IPS DF 4.7 (cell line): ENCODE data around the gene EP300.
A peak's percentile ranks its signal among the peaks of the same experiment; 100 is the strongest.

Source experiments
- DNase-seq: peaks from one replicate; pipeline ENCODE4 v3.0.0-alpha.2; 2013; ENCODE audit warnings: low spot score; ENCODE audit errors: extremely low read depth

Gene EP300

GRCh38 chr22:41204066-41204465 is 111.7 kb downstream of the EP300 start:
- no peak for DNase-seq

- DNase-seq, result peak; percentile 86
Measured at GRCh38 chr22:41204992-41205900, 112.9 kb downstream of the EP300 start, which contains the start of gene L3MBTL2. TSS of gene L3MBTL2 (plus strand) at chr22:41205312. CDS start at chr22:41205363, 51 bp downstream.

- no peak for DNase-seq
Measured at GRCh38 chr22:41206719-41207118, 114.3 kb downstream of the EP300 start.

GRCh38 chr22:41215409-41215808 is 123.0 kb downstream of the EP300 start:
- no peak for DNase-seq

- no peak for DNase-seq
Measured at GRCh38 chr22:41215926-41216325, 123.5 kb downstream of the EP300 start.

GRCh38 chr22:41216984-41217383 is 124.6 kb downstream of the EP300 start:
- DNase-seq, result no peak

- DNase-seq, result no peak
Measured at GRCh38 chr22:41217553-41218157, 125.3 kb downstream of the EP300 start.

- no peak for DNase-seq
Measured at GRCh38 chr22:41222846-41223507, 130.6 kb downstream of the EP300 start.

GRCh38 chr22:41223535-41223934 is 131.1 kb downstream of the EP300 start:
- DNase-seq, result no peak

GRCh38 chr22:41226723-41227655 is 134.6 kb downstream of the EP300 start:
- DNase-seq, result no peak

GRCh38 chr22:41229215-41229614 is 136.8 kb downstream of the EP300 start:
- no peak for DNase-seq
